Stimulated activated naive CD4-positive, alpha-beta T cell treated with Interleukin-2 at 50 U/mL for 16 hours (primary cell): ENCODE results near the gene SLC2A4.

Experiments
- DNase-seq: peaks from one replicate; lab custom pipeline; 2025; lab: John Stamatoyannopoulos, UW

The SLC2A4 gene

DNA sequence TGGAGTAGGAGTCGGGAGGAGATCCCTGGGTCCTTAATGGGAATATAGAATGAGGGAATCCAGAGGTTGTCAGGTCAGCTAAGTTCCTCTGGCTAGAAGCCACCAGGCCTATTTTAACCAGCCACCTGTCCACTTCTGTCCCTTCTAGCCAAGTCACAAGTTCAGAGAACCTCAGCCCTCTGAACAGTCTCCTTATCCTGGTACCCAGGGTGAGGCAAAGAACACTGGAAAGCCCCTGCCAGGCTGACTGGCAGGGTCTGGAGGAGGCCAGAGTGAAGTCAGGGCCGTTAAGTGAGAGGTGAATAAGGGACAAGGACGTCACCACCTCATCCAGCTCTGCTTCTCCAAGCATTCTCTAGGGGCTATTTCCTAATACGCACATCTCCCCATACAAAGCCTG, 32.7 kb upstream of the SLC2A4 start:
- DNase-seq = no peak

DNA sequence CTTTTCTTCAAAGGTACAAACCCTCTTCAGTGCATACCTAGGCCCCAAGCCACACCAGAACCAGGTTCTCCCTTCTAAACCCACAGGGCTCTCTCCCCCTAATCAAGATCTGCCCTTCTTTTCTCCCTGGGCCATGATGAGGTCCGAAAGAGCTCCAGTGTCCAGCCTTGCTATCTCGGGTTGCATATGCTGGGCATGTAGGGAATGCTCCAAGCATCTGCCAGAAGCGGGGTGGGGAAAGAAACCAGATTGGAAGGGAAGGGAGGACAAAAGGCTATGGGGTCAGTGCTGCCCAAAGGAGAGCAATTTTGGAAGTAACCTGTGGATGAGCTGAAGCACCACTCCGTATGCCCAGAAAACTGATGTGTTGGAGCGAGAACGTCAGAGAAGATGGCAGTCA, 32.3 kb upstream of the SLC2A4 start:
- DNase-seq = no peak

DNA sequence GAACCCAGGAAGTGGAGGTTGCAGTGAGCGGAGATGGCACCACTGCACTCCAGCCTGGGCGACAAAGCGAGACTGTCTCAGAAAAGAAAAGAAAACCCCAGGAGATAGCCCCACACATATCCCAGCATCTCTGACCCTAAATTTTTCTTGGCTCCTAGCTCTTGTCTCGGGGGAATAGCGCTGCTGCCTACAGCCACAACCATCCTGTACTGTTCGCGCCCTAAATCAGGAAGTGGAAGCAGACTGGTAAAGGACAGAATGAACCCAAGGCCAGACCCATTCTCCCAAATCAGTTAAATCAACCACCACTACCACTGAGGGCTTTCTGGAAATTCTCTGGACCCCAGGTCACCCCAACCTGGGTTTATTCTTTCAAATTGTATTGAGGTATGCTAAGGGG, 31.7 kb upstream of the SLC2A4 start:
- no peak for DNase-seq

DNA sequence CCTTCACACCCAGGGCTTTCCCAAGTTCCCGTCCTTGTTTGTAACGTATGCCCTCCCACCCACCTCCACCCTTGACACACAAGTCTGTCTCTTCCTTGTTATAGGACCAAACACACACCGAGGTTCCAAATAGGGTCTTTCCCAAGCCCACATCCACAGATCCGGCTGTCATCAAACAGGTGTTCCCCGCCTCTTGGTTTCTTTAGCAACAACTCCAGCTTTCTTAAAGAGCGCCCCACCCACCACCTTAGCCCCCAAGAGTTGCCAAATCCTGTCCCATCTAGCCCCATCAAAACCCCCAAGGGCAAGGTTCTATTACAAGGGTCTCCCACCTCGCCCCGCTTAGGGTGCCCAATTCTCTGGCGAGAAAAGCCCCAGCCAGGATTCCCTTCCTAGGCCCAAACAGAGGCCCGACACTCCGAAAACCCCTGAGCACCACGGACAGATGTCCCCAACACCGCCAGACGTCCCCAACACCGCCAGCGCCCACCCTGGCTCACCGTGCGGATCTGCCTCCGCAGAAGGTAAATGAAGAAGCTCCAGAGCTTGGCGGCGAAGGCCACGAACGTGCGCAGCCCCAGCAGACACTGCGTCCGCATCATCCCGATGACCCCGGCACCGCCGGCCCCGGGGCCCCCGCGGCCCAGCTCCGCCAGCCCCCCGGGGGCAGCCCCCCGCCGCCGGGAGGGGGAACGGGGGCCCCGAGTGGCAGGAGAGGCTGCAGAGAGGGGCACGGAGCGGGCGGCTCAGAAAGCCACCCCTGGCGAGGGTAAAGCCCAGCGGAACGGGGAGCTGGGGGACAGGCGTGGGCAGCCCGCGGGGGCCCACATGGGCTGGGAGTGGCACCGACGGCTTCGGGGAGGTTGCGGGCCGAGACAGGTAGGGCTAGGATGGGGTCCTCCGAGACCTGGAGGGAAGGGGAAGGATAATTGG, 30.6 kb upstream of the SLC2A4 start:
- DNase-seq = no peak

DNA sequence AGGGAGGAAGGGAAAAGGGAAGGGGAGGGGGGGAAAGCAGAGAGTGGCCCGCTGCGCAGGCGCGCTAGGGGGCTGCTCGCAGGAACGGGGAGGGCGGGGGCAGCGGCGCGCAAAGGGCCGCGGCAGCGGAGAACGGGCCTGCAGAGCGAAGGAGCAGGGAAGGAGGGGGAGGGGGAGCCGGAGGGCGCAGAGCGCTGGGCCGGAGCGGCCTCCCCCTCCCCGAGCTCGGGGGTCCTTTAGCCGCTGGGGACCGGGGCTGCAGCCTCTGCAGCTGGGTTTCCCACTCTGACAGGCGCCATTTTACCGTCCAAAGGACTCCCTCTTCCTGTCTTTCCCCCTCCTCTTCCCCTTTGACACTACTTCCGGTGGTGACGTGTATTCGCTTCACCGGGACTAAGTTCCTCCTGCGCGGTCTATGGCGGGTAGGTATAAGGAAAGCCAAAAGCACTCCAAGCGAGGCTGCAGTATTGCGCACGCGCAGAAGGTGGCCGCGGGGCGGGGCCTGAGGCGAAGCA, 29.8 kb upstream of the SLC2A4 start, which contains the start of gene CTDNEP1:
CTDNEP1 (minus strand) TSS at position 74 of the 515 bp plus-strand sequence. CDS start 438 bp downstream, outside the sequence.
- DNase-seq = peak; percentile 96

DNA sequence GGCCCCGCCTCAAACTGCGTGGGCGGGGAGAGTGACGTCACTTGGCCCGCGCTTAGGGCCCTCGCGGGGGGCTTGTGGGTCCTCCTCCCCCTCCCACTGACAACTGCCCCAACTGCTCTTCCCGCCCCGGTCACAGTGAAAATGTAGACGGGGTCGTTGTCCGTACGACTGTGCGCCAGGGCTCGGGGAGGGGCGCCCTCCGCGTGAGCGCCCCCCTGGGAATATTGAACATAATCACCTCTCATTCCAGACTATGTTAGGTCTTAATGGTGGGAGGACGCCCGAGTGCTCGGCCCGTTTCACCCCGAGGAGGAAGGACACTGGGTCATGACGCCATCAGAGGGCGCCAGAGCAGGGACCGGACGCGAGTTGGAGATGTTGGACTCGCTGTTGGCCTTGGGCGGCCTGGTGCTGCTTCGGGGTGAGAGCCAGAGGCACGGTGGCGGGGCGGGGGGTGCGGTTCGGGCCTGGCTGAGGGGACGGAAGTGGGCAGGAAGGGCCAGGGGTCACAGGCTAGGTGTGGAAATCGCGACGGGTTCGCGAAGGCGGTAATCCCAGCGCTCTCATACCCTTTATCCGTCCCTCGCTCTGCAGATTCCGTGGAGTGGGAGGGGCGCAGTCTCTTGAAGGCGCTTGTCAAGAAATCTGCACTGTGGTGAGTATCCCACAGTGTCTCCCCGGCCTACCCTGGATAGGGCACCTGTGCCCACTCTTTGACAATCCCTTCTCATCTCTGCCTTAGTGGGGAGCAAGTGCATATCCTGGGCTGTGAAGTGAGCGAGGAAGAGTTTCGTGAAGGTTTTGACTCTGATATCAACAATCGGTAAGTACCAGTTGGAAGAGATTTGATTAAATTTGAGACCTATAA, 29.1 kb upstream of the SLC2A4 start, which contains the start of gene ELP5:
ELP5 (plus strand) TSS at position 40 of the 868 bp plus-strand sequence; CDS start at position 376, 336 bp downstream.
- DNase-seq = peak; percentile 86

DNA sequence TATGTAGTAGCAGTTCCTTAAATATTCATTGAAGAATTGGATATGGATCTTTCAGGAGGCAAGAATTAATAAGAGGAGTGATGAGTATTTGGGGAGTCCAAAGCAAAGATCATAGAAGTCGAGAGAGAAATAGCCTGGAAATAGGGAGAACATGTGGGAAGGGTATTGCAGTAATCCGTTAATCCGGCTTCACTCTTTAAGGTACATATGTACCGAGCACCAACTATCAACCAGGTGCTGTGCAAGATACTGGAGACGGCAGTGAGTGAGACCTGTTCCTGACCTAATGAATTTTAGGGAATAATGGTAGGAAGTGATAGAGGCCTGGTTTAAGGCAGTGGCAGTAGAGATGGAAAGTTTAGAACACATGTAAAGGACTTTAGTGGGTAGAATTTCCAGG, 28.4 kb upstream of the SLC2A4 start:
- DNase-seq = no peak

DNA sequence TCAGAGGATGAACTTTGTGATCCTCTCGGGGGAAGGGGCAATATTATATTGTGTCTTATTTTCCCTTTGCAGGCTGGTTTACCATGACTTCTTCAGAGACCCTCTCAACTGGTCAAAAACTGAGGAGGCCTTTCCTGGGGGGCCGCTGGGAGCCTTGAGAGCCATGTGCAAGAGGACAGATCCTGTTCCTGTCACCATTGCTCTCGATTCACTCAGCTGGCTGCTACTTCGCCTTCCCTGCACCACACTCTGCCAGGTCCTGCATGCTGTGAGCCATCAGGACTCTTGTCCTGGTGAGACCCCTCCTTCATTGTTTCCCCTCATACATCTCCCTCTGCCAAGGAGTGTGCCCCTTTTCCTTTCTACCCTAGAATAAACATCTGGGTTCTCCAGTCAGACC, 27.0 kb upstream of the SLC2A4 start:
- no peak for DNase-seq

DNA sequence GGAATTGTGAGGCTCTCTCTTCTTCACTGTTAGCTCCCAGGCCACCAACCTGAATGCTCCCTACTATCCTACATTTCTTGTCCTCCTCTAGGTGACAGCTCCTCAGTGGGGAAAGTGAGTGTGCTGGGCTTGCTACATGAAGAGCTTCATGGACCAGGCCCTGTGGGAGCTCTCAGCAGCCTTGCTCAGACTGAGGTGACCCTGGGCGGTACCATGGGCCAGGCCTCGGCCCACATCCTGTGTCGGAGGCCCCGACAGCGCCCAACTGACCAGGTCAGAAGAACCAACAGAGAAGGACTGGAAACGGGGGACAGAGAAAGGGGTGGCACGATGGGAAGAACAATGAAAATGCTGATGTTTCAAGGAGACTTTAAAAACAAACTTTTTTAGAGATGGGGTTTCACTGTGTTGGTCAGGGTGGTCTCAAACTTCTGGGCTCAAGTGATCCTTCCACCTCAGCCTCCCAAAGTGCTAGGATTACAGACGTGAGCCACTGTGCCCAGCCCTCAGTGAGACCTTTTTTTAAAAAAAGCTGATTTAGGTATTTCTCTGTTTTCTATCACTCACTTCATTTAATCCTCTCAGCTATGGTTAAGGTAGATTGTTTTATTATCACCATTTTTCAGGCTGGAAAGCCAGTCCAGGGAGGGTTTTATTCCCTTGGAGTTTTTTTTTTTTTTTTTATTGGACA, 24.6 kb upstream of the SLC2A4 start:
- no peak for DNase-seq

DNA sequence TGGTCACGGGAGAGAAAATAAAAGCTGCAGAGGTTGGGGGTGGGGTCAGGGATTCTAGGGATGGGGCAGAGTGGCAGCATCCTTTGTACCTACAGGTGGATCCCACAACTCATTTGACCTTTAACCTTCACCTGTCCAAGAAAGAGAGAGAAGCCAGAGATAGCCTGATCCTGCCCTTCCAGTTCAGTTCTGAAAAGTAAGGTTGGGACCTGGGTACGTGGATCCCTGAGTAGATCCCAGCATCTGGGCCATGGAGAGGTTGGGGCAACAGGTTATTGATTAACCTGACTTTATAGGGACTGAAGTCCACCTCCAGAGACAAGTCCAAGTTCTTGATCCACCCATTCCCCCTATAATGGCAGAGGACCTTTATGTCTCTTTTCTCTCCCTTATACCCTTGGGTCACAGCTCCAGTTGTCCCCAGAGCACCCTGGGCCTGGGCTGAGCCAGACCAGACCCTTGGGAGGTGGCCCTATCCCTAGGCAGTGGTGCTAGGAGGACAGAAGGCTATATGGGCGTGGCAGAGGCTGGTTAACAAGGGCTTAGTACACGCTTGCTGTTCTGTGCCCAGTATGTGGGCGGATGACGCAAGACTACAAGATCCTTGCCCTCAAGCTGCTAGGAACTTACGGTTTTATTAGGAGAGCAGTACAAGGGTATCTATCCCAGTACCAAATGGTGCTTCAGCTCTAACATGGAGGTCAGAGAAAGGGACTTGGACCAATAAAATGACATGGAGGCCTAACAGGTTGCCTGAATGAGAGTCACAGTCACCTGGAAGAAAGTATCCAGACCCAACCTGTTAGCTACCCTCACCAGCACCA, 22.6 kb upstream of the SLC2A4 start:
- DNase-seq = no peak

DNA sequence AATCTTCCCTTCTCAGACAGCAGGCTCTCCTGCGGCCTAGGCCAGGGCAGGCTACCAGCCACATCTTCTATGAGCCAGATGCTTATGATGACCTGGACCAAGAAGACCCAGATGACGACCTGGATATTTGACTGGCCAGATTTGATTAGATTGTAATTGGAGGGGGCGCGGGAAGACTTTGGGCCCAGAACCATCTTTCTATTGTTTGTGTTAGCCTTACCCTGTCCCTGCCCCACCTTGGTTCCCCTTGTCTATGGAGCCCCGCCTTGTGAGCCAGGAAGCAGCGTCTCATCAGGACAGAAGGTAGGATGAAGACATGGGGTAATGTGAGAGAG, 22.0 kb upstream of the SLC2A4 start:
- no peak for DNase-seq

DNA sequence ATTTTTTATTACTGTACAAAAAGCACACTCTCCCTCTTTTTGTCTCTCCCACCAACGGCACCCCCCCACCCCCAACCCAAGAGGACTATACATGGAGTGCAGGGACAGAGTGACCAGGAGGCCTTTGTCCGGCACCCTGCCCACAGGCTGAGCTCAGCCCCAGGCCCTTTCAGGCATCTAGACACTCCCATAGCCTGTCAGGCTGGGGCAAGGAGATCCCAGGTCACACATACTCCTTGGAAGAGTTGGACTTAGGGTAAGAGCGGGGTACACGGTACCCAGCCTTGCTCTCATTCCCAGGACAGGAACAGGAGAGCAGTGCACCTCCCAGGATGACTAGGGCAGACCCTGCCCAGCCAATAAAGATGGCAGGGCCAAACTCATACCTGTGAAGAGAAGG, 21.4 kb upstream of the SLC2A4 start:
- DNase-seq = no peak

DNA sequence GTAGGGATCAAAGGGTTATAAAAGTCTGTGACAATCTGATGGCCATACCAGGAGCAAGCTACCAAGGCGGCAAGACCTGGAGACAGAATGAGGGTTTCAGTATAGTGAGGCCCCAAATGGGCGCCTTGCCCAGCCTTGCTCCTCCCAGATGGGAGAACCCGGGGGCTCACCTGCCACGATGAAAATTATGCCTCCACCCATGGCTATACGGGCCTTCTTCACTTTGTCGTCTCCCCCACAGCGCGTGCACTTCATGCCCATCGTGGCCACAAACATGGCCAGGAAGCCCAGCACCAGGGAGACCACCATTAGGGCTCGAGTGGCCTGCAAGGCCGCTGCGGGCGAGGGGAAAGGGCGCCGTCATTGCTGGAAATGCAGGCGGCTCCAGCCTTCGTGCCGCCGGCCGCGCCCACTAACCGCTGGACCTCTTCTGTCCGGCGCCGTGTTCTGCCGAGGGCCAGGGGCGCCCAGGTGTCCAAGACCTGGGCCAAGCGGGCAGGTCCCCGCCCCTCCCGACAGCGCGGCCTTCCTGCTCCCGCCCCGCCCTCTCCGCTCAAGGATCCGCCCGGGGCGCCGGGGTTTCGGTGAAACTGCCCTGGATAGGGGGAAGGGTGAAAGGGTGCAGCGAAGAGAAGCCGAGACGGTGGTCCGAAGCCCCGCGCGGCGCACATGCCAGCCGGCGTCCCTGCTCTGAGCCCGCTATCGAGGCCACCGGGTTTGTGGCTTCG, 20.7 kb upstream of the SLC2A4 start:
- no peak for DNase-seq

DNA sequence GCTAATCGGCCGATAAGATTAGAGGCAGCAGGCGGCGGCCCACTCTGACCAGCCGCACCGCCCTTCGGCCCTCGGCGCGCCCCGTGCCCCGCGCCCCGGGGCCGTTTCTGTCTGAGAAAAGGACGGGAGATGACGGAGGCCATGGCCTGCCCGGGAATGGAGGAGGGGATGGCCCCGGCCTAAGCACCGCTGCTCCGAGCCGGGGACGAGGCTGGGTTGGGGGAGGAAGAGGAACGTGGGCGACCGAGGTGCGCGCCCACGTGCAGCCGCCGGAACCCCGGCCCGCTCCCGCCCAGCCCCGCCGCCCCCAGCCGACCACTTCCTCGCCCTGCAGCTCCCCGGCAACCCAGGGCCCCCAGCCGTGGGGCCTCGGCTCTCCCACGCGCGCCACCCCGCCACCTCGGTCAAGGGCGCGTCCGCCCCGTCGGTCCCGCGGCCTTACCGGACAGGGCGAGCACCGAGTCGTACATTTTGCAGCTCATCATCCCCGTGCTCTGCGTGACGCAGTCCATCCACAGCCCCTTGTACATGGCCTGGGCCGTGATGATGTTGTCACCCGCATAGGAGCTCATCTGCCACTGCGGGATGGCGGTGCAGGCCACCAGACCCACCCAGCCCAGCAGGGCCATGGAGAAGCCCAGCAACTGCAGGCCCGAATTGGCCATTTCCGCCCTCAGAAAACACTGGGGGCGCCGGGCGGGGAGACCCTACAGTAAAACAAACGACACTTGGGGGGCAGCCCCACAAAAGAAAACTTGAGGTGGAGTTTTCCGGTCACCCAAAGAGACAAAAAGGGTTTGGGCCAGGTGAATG, 19.9 kb upstream of the SLC2A4 start:
- DNase-seq = no peak

DNA sequence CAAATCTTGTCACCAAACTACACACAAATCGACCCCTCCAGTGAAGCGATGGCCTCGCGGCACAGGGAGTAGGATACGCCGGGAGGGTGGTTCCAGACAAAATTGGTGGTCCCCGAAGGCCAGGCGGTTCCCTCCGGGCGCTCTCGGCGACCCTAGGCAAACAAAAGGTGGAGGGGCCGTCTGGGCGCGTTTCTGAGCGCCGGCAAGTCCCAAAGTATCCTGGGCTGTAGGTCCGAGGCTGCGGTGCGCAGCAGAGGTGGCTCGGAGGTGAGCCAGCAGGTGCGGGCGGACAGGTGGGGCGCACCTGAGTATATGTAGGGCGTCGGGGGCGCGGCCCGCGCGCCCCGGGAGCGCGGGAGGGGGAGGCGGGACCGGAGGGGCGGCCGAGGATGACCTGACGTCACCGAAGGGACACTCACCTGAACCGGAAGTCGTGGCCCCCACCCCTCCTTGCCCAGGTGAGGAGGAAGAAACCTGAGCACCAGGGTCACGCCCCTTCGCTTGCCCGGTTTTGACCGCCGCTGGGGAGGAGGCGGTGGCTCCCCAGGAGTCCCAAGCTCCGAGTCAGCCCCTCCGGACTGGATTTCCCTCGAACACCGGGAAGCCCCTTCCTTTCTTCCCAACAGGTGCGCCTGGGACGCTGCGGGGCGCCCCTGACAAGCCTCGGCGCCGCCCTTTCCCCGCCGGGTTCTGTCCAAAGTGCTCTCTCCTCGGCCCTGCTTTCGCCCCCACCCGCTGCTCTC, 19.2 kb upstream of the SLC2A4 start, which contains the start of gene CLDN7:
CLDN7 (minus strand) TSS at position 287 of the 743 bp plus-strand sequence. CDS start 435 bp downstream, outside the sequence.
- DNase-seq = no peak

DNA sequence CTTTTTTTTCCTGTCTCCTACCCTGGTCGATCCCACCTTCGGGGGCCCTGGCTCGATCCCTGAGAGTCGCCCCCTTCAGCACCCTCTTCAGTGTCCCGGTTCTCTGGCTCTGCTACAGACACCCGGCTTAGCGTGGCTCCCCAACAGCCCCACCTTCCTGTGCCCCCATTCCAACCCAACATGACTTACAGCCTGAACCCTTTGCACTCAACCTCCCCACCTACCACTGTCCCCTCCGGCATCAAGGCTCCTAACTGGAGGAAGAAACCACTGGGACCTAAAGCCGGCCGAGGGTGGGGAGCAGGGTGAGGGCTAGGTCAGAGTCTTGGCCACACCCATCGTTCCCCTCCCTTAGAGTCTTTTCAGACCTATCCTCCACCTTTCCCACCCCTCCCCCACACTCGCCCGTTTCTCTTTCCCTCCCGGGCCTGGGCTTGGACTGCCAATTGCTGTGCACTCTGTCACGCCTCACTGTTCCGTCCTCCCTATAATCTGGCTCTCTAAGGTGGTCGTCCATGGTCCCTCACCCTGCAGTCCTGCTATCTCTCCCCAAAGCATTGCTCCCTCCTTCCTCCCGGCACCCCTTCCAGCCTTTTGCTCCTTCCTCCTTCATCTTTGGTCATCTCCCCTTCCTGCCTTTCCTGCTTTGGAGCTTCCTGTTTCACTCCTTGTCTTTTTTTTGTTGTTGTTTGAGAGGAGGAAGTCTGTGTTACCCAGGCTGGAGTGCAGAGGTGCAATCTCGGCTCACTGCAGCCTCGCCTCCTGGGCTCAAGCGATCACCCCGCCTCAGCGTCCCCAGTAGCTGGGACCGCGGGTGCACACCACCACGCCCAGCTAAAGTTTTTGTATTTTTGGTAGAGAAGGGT, 18.4 kb upstream of the SLC2A4 start:
- DNase-seq = no peak

DNA sequence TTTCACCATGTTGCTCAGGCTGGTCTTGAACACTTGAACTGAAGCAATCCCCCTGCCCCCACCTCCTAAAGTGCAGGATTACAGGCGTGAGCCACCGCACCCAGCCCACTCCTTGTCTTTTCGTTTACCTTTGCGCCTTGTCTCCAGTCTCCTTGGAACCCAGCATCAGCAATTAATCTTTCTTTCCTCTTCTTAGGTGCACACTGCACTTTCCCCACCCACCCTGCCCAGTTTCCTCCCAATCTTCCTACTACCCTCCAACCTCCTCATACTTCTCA, 17.8 kb upstream of the SLC2A4 start:
- DNase-seq = no peak

DNA sequence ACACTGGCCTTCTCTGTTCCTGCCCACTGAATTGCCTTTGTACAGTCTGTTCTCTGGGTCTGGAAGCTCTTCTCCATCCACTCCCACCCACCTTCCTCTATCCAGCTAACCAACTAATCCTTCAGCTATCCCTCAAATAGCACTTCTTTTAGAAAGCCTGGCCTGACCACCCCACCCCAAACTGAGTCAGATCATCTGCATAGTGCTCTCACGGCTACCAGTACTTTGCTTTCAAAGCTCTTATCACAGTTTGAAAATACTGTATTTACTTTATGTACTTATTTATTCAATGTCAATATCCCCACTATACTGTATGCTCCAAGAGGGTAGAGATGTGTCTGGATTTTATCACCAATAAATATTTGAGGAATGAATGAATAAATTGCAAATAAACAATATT, 14.7 kb upstream of the SLC2A4 start:
- no peak for DNase-seq
